NCI-H345 (cell line): ENCODE measurements around the gene EIF3I.
"Not testable (repeated sequence)": the region's sequence is repeated elsewhere in the genome, so short reads cannot be mapped to it uniquely, and the experiment has no call there.

Experiments used
- DNase-seq: peaks from one replicate; lab custom pipeline; 2025; lab: John Stamatoyannopoulos, UW

EIF3I gene

DNA sequence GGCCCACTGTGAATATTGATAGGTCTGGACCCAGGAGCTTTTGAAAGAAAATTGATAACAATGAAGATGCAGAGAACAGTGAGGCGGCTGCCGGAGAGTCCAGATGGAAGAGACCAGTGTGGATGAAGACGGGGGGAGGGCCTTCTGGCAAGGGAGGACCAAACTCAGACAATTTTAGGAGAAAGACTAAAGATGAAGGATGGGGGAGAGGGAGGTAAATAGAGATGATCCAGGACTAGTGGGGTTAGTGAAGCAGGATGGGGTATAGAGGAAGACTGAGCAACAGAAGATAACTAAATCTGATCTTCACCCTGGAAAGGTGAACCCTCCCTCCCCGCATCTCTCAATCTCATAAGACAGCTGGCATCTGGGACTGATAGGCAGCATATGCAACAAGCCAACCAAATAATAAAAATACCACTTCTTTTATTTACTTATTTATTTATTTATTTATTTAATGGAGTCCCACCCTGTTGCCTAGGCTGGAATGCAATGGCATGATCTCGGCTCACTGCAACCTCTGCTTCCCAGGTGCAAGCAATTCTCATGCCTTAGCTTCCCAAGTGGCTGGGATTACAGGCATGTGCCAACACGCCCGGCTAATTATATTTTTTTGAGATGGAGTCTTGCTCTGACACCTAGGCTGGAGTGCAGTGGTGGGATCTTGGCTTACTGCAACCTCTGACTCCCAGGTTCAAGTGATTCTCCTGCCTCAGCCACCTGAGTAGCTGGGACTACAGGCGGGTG, 10.5 kb downstream of the EIF3I start:
- DNase-seq, result no peak

DNA sequence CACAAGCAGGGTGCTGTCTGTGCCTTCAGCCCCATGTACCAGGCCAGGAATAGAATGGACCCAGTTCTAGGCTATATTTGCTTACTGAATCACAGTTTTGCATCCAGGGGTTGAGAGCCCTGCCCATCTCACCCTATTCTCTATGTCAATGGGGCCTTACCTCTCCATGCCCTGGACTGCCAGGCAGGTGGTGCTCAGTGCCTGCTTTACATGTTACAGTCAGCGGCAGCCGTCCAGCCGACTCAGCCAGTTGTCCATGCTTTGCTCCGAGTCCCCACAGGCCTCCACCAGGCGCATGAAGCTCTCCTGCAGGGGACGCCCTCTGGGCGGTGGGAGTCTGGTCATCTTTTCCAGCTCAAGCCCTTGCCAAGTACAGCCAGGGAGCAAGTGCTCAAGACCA, 12.6 kb downstream of the EIF3I start:
- no peak for DNase-seq

DNA sequence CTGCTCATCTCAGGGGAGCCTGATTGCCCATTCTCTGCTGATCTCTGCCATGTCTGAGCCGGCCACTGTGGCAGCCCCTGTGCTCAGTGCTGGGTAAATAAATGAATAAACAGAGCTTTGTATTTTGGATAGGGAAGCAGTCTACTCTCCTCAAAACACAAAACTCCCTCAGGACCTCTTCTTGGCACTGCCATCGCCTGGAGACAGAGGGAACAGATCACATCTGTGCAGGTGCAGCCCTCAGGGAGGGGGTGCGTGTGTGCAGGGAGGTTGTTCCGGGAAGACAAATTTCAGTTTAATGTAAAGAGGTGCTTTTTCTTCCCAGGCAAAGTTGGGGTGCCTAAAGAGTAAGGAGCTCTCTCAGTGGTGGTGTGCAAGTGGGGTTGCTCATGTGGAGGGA, 17.1 kb downstream of the EIF3I start:
- peak; percentile 77 for DNase-seq

DNA sequence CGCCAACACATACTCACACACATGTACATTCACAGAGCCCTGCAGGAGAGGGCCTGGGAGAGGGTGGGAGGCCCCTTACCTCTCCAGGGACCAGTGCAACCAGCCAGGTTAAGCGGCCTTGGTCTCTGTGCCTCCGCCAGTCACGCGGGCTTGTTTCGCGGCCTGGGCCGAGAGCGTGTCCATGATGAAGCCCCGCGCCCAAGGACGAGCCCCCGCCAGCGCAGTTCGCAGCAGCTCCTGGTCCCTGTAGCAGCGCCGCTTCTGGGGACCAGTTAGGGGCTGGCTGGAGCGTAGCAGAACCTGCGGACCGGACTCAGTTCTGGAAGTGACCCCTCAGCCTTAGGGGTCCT, 17.6 kb downstream of the EIF3I start:
- DNase-seq, result peak; percentile 62

DNA sequence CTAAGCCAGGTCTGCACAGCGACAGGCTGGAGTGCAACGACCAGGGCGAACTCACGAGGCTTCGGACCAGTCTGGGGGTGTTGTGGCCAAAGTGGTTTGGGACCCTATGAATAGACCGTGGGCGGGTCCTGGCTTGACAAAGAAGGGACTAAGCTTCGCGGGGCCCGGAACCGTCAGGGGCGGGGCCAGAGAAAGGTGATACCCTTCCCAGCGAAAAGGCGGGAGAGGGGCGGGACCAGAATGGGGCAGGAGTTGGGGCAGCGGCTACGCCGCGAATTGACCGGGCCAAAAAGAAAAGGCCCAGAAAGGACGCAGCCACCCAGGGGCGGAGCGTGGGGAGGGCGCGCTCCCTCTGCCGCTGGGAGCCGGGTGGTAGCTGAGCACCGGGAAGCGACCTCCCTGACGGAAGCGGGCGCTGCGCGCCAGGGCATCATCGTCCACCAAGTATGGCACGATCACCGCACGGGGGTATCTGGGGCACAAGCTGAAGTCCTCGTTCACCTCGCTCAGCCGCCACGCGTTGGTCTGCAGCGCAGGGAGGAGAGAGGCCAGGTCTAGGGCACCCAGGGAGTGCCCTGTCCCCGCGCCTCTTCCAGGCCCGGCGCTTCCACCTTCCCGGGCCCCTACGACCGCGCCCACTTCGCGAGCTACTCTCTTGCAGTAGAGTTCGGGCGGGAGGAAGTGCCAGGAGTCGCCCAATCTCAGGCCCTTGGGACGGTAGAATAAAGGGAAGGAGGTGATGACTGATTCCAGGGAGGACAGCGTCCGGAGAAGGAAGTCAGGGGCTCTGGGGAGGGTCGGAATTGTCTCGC, 18.1 kb downstream of the EIF3I start:
- DNase-seq, result peak; percentile 94

DNA sequence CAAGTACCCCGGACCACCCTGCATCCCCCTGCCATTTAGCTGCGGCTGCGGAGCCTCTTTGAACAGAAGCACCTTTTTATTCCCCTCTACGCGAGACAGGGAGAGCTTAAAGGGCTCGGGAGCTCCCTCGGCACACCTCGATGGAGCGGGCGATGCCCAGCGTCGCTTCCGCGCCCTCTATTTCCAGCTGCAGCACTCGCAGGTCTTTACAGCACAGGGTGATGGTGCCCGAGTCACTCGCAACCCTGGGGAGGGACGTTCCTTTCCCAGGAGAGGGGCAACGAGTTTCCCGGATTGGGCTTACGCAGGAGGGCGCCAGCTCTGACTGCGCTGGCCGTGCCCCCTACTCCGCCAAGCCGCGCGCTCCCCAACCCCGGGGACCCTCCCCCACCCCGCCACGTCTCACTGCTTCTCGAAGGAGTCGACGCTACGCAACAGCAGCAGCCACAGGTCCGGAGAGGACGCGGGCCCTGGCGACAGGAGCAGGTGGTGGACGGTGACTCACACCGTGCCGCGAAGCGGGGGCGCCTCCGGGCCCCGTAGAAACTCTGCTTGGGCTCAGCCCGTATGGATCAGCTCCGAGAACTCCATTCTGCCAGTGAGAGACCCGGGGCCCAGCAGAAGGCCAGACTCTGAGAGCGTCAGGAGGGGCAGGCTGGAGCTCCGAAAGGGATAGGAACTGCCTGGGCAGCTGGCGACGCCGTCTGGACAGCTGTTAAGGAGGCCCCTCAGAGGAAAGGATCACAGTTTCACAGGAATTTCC, 19.0 kb downstream of the EIF3I start:
- DNase-seq, result peak; percentile 78

DNA sequence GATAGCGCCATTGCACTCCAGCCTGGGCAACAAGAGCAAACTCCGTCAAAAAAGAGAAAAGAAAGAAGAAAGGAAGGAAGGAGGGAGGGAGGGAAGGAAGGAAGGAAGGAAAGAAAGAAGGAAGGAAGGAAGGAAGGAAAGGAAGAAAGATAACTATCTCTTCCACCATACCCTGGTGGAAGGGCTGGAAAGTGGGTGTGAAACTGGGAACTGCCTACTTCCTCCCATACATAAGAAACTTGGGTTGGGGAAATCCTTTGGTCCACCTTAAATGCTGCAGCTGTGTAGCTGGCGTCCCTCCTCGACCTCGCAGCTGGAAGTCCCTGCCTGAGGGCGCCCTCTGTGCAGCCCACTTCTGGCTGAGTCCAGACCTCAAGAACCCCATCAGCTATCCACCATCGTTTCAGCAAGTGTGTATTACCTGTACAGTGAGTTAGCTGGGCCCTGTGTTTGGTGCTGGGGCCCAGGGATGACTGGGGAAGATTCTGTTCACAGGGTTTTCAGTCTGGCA, 20.2 kb downstream of the EIF3I start:
- DNase-seq, result no peak

DNA sequence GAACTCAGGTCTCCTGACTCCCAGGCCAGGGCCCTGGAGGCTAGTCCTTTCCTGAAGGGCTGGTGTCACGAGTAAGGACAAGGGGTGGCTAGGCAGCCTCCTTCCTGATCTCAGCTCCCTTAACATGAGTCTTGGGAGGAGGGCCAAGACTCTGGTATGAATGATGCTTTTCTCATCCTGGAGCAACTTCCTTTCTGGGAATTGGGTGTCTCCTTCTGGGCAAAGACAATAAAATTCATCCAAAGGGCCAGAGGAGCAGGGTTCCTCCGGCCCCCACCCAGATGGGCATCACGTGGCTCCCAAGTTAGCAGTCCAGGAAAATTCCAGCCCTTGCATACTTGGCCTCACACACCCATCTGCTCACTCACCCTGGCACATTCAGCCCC, 24.7 kb downstream of the EIF3I start, which contains the start of gene FAM167B:
FAM167B (plus strand) TSS at position 335 of the 386 bp plus-strand sequence. CDS start 200 bp downstream, outside the sequence.
- DNase-seq, result no peak

DNA sequence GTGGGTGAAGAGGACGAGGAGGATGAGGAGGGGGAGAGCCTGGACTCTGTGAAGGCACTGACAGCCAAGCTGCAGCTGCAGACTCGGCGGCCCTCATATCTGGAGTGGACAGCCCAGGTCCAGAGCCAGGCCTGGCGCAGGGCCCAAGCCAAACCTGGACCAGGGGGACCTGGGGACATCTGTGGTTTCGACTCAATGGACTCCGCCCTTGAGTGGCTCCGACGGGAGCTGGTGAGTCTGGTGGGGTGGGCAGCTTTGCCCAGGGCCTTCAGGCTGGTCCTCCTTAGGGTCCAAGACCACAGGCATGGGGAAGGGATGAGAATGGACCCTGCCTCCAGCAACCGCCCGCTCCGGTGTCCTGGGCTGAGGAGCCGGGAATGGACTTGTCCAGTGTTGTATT, 25.2 kb downstream of the EIF3I start:
- DNase-seq, result no peak

DNA sequence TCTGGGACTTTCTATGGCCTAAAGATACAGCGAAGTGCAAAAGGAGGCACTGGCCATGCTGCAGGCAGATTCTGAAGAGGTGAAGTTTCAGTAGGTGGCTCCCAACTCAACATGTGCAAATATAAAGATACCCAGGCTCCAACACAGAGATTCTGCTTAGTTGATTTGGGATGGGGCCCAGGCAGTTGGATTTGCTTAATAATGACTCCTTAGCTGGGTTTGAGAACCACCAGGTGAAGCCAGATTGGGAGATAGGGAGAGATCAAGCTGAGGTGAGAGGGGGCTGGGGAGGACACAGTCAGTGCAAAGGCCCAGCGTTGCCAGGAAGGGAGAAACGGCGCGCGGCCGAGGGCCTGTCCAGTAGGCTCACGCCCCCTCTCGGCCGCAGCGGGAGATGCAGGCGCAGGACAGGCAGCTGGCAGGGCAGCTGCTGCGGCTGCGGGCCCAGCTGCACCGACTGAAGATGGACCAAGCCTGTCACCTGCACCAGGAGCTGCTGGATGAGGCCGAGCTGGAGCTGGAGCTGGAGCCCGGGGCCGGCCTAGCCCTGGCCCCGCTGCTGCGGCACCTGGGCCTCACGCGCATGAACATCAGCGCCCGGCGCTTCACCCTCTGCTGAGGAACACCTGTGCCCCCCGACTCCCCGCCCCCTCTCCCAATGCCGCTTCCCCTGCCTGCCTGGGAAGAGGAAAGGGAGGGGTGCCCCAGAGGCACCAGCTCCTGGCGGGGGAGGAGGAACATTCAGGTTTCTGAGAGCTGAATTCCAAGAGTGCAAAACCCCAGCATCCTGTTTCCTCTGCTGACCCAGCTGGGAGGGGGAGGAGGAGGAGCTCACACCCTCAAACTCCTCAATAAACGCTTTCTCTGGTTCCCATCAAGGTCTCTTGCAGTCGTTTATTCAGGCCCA, 26.0 kb downstream of the EIF3I start:
- DNase-seq, result peak; percentile 78

DNA sequence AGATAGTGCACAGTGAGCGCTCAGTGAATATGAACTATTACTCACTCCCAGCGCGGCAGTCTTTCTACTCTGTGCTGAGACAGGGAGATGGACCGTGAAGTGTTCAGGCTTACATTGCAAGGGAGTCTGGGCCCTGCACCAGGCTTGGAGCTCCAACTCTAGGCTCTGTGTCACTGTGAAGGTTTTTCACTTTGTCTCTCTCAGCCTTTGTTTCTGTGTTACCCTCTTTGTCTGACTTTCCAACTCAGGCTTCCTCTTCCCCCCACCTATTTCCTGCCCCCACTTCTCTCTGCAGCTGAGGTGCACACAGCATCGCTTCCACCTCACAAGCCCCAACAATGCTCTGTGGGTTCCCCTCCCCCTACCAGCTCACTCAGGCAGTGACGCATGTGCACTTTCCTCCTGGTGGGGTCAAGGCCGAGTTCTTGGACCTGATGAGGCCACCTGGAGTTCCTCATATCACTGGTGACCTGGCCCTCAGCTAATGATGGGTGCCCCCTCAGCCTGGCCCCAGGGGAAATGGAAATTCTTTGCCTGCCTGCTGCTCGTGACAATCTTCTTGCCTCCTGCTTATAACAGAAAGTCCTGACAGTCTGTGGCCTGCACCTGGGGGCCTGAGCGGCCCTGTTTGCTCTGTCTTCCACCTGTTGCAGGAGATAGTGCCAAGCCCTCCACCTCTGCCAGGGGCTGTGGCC, 27.8 kb downstream of the EIF3I start:
- DNase-seq, result no peak

DNA sequence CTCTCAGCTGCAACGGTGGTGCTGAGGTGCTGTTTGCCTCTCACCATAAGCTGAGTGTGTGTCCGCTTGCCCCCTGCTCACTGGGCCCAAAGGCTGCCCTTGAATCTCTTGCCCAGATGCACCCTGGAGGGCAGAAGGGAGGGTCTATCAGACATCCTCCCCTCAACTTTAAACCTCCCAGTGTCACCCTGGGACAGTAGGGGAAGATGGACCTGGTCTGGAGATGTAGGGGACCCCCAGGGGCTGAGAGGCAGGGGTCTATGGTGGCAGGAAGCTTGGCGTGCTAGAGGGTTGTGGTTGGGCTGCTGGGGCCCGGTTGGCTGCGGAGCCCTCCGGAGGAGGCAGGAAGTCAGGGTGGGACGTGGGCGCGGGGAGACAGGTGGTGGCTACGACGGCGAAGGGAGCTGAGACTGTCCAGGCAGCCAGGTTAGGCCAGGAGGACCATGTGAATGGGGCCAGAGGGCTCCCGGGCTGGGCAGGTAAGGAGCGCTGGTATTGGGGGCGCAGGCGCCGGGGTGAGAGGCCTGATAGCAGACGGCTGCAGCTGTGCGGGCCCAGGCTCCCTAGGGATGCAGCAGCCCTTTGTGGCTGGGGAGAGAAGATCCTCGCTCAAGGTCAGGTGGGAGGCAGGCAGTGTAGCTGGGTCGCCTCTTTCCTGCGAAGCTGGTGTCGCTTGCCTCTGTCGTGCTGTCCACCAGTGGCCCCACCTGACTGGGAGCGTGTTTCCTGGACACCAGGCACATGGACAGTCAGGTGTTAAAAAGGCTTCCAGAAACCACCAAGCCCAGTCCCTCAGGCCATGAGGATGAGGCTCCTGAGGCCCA, 28.9 kb downstream of the EIF3I start, which contains the start of gene LCK:
LCK (plus strand) TSS at position 373 of the 824 bp plus-strand sequence. CDS start 23,065 bp downstream, outside the sequence.
- no peak for DNase-seq

DNA sequence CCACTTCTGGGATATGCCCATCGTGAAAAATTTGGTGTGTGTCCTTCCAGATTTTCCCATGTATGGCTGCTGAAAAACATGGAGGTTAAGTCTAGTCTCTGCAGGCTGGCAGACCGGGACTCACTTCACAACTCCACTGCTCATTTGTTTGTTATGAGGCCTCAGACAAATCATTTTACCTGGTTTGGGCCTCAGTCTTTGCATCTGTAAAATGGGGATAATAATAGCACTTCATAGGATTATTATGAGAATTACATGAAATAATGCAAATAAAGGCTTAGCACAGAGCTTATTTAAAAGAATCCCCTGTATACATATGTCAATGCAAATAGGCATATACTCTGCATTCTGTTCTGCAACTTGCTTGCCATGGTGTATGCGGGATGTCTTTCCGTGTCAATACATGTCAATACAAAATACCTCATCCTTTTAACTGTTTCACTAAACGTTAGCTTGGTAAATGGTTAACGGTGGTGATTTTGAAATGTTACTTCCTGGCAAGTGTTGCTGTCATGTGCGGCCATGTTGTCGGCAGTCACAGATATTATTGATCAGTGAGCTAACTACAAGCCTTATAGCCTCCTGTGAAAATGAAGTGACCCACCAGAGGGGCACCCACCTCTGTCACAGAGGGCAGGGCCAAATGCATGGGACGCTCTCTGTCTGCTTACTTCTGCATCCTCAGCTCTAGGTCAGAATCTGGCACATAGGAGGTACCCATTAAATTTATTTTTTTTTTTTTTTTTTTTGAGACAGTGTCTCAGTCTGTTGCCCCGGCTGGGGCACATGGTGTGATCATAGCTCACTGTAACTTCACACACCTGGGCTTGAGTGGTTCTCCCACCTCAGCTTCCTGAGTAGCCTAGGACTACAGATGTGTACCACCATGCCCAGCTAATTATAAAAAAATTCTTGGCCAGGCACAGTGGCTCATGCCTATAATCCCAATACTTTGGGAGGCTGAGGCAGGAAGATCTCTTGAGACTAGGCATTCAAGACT, 33.2 kb downstream of the EIF3I start:
- no peak for DNase-seq

DNA sequence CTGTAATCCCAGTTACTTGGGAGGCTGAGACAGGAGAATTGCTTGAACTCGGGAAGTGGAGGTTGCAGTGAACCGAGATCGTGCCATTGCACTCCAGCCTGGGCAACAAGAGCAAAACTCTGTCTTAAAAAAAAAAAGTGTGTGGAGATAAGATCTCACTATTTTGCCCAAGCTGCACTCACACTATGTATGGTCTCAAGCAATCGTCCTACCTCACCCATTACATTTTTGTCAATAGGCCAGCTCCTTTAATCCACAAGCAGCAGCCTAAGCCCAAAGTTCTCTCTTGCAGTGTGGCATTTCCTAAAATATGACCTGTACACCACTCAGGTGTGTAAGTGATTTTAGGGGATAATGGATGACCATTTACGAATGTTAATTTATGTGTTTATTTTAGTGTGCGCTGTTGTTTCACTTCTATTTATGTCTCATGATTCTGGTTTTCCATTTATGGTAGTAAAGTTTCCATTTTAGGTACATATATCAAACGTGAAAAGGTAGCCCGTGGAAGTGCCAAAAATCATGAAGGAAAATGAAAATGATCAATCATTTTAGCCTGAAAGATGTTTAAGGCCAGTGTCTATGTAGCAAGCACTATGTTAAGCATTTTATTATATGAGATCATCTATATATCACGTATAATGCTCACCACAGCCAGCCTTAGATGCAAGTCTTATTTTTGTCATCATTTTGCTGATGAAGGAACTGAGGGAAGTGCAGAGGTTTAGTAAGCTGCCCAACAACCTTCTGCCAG, 34.4 kb downstream of the EIF3I start:
- no peak for DNase-seq

DNA sequence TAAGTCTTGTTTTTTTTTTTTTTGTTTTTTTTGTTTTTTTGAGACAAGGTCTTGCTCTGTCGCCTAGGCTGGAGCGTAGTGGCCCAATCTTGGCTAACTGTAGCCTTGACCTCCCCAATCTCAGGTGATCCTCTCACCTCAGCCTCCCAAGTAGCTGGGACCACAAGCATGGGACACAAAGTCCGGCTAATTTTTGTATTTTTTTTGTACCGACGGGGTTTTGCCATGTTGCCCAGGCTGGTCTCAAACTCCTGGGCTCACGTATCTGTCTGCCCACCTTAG, 35.0 kb downstream of the EIF3I start:
- no peak for DNase-seq

DNA sequence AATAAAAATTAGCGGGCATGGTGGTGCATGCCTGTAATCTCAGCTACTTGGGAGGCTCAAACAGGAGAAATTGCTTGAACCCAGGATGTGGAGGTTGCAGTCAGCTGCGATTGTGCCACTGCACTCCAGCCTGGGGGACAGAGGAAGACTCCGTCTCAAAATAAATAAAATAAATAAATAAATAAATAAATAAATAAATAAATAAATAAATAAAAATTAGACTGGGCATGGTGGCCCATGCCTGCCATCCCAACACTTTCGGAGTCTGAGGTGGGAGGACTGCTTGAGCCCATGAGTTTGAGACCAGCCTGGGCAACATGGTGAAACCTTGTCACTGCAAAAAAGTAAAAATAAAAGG, 41.0 kb downstream of the EIF3I start:
- not testable (repeated sequence) for DNase-seq

DNA sequence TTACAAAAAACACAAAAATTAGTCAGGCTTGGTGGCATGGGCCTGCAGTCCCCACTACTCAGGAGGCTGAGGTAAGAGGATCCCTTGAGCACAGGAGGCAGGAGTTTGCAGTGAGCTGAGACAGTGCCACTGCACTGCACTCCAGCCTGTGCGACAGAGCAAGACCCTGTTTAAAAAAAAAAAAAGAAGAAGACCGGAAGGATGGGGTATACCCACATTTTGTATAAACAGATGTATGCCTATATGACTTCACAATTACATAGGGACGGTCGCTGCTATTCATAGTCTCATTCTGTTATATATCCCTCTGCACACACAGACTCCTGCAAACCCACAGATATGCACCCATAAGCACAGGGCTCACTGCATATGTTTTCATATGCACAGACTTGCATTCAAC, 41.5 kb downstream of the EIF3I start:
- no peak for DNase-seq

DNA sequence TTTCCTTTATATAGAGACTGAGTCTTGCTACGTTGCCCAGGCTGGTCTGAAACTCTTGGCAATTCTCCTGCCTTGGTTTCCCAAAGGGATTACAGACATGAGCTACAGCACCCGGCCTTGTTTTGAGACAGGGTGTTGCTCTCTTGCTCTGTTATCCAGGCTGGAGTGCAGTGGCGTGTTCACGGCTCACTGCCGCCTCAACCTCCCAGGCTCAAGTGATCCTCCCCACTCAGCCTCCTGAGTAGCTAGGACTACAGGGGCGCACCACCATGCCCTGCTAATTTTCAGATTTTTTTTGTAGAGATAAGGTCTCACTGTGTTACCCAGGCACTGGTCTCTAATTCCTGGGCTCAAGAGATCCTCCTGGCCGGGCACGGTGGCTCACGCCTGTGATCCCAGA, 43.6 kb downstream of the EIF3I start:
- DNase-seq, result no peak
